GM23338 (cell line): ENCODE measurements around the gene INTS6.

Experiments
- CREB1 ChIP-seq: fragments of 250-450 bp; sonication (Bioruptor Pico); IDR thresholded peaks from 2 replicates; pipeline ENCODE4 v1.5.0; 2020; ENCODE audit warnings: low read depth, mild to moderate bottlenecking, moderate library complexity
- CTCF ChIP-seq, 2 experiments: fragments of 200-600 bp in 1 of 2; sonication (generic) in 1 of 2; conservative IDR thresholded peaks; 2 replicates each; pipeline versions ENCODE4 v1.5.1 to v1.6.1; 2016 to 2017; ENCODE audit warnings: antibody characterized with exemption in 2 of 2, low read depth in 2 of 2, mild to moderate bottlenecking in 2 of 2, moderate library complexity in 1 of 2
- EZH2 ChIP-seq: fragments of 200-600 bp; sonication (generic); IDR thresholded peaks from one replicate; pipeline ENCODE4 v1.8.0; 2017; ENCODE audit warnings: antibody characterized with exemption, mild to moderate bottlenecking, low read depth; ENCODE audit not compliant: unreplicated experiment
- EZH2phosphoT487 ChIP-seq: fragments of 200-600 bp; sonication (generic); IDR thresholded peaks from one replicate; pipeline ENCODE4 v1.8.1; 2018; ENCODE audit warnings: antibody characterized with exemption; ENCODE audit not compliant: unreplicated experiment
- JUNB ChIP-seq: IDR thresholded peaks from one replicate; pipeline ENCODE4 v1.6.1; 2016; ENCODE audit warnings: antibody characterized with exemption; ENCODE audit not compliant: unreplicated experiment
- POLR2AphosphoS5 ChIP-seq: IDR thresholded peaks from 2 replicates; pipeline ENCODE4 v1.6.1; 2016; ENCODE audit warnings: antibody characterized with exemption, low read depth
- REST ChIP-seq: IDR thresholded peaks from one replicate; pipeline ENCODE4 v1.6.1; 2018; ENCODE audit warnings: antibody characterized with exemption; ENCODE audit not compliant: unreplicated experiment
- ZNF331 ChIP-seq: fragments of 250-450 bp; sonication (Bioruptor Pico); IDR thresholded peaks from 2 replicates; pipeline ENCODE4 v1.5.0; 2020; ENCODE audit warnings: low read depth, mild to moderate bottlenecking, moderate library complexity

- TF ChIP-seq POLR2AphosphoS5 (no peak), CTCF (conservative IDR thresholded peaks at IDR 0.05; ENCODE audit: low read depth in 2 of 2) (no peak), EZH2 (no peak), CREB1 (CRISPR knock-in tag) (no peak), EZH2phosphoT487 (no peak), REST (no peak), ZNF331 (CRISPR knock-in tag) (no peak), JUNB (no peak)
These were observed 72.6 kb downstream of the INTS6 start for GRCh38 chr13:51380269-51380668.
